ENCODE data around the gene N4BP3.

Gene N4BP3

GRCh38 chr5:178153530-178154340 lies 40.4 kb downstream of the N4BP3 start, which contains the start of gene NHP2:
Gene NHP2 (minus strand): TSS chr5:178153885. CDS start chr5:178153817, 68 bp downstream.
- H3K4me3 ChIP-seq (ENCODE audit: severe bottlenecking) = peak within 1 kb of the TSS; percentile 74
- peaks cover 5% of the 10 kb centered on the region for H3K4me1 ChIP-seq (ENCODE audit: insufficient read depth, poor library complexity, severe bottlenecking)
- DNase-seq (ENCODE audit: low spot score) = peak; percentile 99
- no peak within 1 kb of the TSS for H3K27ac ChIP-seq (ENCODE audit: poor library complexity, severe bottlenecking)
- no peaks in the 10 kb centered on the region for H3K9me3 ChIP-seq (ENCODE audit: severe bottlenecking)
- no peak for TF ChIP-seq CTCF (IDR thresholded peaks at IDR 0.05; ENCODE audit: poor library complexity, severe bottlenecking)
- peak; percentile 95 for ATAC-seq (ENCODE audit: low read depth)
- no peaks in the 10 kb centered on the region for H3K27me3 ChIP-seq (ENCODE audit: insufficient read depth, poor library complexity, severe bottlenecking)
- peaks cover 42% of the 10 kb centered on the region for H3K36me3 ChIP-seq (ENCODE audit: low read depth)

GRCh38 chr5:178155065-178155464 lies 41.7 kb downstream of the N4BP3 start:
- Histone ChIP-seq H3K27me3 (ENCODE audit: insufficient read depth, poor library complexity, severe bottlenecking) (no peaks in the 10 kb centered on the region), H3K4me3 (ENCODE audit: severe bottlenecking) (no peak overlapping the region), H3K27ac (ENCODE audit: poor library complexity, severe bottlenecking) (no peak overlapping the region), H3K36me3 (ENCODE audit: low read depth) (peaks cover 29% of the 10 kb centered on the region), H3K9me3 (ENCODE audit: severe bottlenecking) (no peaks in the 10 kb centered on the region), H3K4me1 (ENCODE audit: insufficient read depth, poor library complexity, severe bottlenecking) (peaks cover 5% of the 10 kb centered on the region)
- no peak for TF ChIP-seq CTCF (IDR thresholded peaks at IDR 0.05; ENCODE audit: poor library complexity, severe bottlenecking)
- DNase-seq (ENCODE audit: low spot score) (no peak), ATAC-seq (ENCODE audit: low read depth) (no peak)

GRCh38 chr5:178160176-178160575 lies 46.8 kb downstream of the N4BP3 start:
- Histone ChIP-seq H3K36me3 (ENCODE audit: low read depth) (no peaks in the 10 kb centered on the region), H3K27me3 (ENCODE audit: insufficient read depth, poor library complexity, severe bottlenecking) (no peaks in the 10 kb centered on the region), H3K27ac (ENCODE audit: poor library complexity, severe bottlenecking) (no peak overlapping the region), H3K4me1 (ENCODE audit: insufficient read depth, poor library complexity, severe bottlenecking) (no peaks in the 10 kb centered on the region), H3K4me3 (ENCODE audit: severe bottlenecking) (no peak overlapping the region), H3K9me3 (ENCODE audit: severe bottlenecking) (no peaks in the 10 kb centered on the region)
- DNase-seq (ENCODE audit: low spot score) (no peak), ATAC-seq (ENCODE audit: low read depth) (no peak)
- TF ChIP-seq CTCF (IDR thresholded peaks at IDR 0.05; ENCODE audit: poor library complexity, severe bottlenecking) = no peak

GRCh38 chr5:178162481-178162880 lies 49.1 kb downstream of the N4BP3 start:
- Histone ChIP-seq H3K27ac (ENCODE audit: poor library complexity, severe bottlenecking) (no peak overlapping the region), H3K27me3 (ENCODE audit: insufficient read depth, poor library complexity, severe bottlenecking) (no peaks in the 10 kb centered on the region), H3K9me3 (ENCODE audit: severe bottlenecking) (no peaks in the 10 kb centered on the region), H3K4me3 (ENCODE audit: severe bottlenecking) (no peak overlapping the region), H3K4me1 (ENCODE audit: insufficient read depth, poor library complexity, severe bottlenecking) (no peaks in the 10 kb centered on the region), H3K36me3 (ENCODE audit: low read depth) (no peaks in the 10 kb centered on the region)
- no peak for TF ChIP-seq CTCF (IDR thresholded peaks at IDR 0.05; ENCODE audit: poor library complexity, severe bottlenecking)
- ATAC-seq (ENCODE audit: low read depth) = no peak
- DNase-seq (ENCODE audit: low spot score) = no peak
